Hepatocyte (in vitro differentiated cells): ENCODE results near the gene SPESP1.

Source experiments
- EZH2 ChIP-seq: fragments of 200-600 bp; sonication (generic); IDR thresholded peaks from 2 replicates; pipeline ENCODE4 v1.6.1; 2016; ENCODE audit warnings: antibody characterized with exemption, mild to moderate bottlenecking, borderline replicate concordance
- TF ChIP-seq, protein P1 (sequence below): fragments of 200-600 bp; sonication (generic); IDR thresholded peaks from 2 replicates; pipeline ENCODE4 v1.5.1; 2016; ENCODE audit warnings: antibody characterized with exemption, mild to moderate bottlenecking; ENCODE audit not compliant: poor library complexity

DNA sequence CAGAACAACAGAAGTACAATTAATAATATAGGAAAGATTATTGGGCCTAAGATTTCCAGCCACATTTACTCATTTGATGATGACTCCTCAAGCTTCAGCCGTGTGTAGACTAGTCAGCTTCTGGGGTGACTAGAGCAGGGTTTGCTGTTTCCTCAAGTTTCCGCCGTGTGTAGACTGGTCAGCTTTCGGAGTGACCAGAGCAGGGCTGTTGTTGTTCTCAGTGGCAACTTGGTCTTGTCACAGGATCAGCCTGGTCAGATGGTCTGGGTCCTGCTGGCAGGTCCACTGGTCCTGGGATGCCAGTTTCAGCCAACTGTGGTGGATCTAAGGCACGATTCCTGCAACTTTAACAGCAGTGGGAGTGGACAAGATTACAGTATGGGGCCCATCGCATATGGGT lies 62.4 kb downstream of the SPESP1 start:
- TF ChIP-seq, protein P1, sequence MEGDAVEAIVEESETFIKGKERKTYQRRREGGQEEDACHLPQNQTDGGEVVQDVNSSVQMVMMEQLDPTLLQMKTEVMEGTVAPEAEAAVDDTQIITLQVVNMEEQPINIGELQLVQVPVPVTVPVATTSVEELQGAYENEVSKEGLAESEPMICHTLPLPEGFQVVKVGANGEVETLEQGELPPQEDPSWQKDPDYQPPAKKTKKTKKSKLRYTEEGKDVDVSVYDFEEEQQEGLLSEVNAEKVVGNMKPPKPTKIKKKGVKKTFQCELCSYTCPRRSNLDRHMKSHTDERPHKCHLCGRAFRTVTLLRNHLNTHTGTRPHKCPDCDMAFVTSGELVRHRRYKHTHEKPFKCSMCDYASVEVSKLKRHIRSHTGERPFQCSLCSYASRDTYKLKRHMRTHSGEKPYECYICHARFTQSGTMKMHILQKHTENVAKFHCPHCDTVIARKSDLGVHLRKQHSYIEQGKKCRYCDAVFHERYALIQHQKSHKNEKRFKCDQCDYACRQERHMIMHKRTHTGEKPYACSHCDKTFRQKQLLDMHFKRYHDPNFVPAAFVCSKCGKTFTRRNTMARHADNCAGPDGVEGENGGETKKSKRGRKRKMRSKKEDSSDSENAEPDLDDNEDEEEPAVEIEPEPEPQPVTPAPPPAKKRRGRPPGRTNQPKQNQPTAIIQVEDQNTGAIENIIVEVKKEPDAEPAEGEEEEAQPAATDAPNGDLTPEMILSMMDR = no peak
- TF ChIP-seq EZH2 = no peak
